ENCODE results near the gene DDX23. TPM values are rescaled to one million over a fixed set of nuclear protein-coding genes. Genes with fewer than 3 reads are reported as not detected.
"Not testable (repeated sequence)": the region's sequence is repeated elsewhere in the genome, so short reads cannot be mapped to it uniquely, and the experiment has no call there.

Gene DDX23
- total RNA-seq, 1 donor, result 64.3 TPM

GRCh38 chr12:48863291-48863690 lies 11.3 kb upstream of the DDX23 start:
- no peak for TF ChIP-seq CTCF (IDR thresholded peaks at IDR 0.05; ENCODE audit: insufficient read depth, low read depth, low read length)
- DNase-seq (ENCODE audit: low read depth), result no peak
- H3K4me3 ChIP-seq (ENCODE audit: low read depth, low read length), result no peak overlapping the region

- TF ChIP-seq CTCF (IDR thresholded peaks at IDR 0.05; ENCODE audit: insufficient read depth, low read depth, low read length), result no peak
- DNase-seq (ENCODE audit: low read depth), result no peak
- no peak overlapping the region for H3K4me3 ChIP-seq (ENCODE audit: low read depth, low read length)
Observed at GRCh38 chr12:48862760-48863159, 10.8 kb upstream of the DDX23 start.

GRCh38 chr12:48861111-48861510 lies 9.1 kb upstream of the DDX23 start:
- no peak for DNase-seq (ENCODE audit: low read depth)
- no peak for TF ChIP-seq CTCF (IDR thresholded peaks at IDR 0.05; ENCODE audit: insufficient read depth, low read depth, low read length)
- H3K4me3 ChIP-seq (ENCODE audit: low read depth, low read length), result no peak overlapping the region

GRCh38 chr12:48860236-48860635 lies 8.3 kb upstream of the DDX23 start:
- H3K4me3 ChIP-seq (ENCODE audit: low read depth, low read length); DNase-seq (ENCODE audit: low read depth): not testable (repeated sequence)

- no peak for DNase-seq (ENCODE audit: low read depth)
- no peak for TF ChIP-seq CTCF (IDR thresholded peaks at IDR 0.05; ENCODE audit: insufficient read depth, low read depth, low read length)
Observed at GRCh38 chr12:48859607-48860006, 7.6 kb upstream of the DDX23 start.

GRCh38 chr12:48858043-48858442 lies 6.1 kb upstream of the DDX23 start:
- DNase-seq (ENCODE audit: low read depth), result no peak
- TF ChIP-seq CTCF (IDR thresholded peaks at IDR 0.05; ENCODE audit: insufficient read depth, low read depth, low read length), result no peak
- no peak overlapping the region for H3K4me3 ChIP-seq (ENCODE audit: low read depth, low read length)

More at GRCh38 chr12:48859607-48860006, 7.6 kb upstream of the DDX23 start:
- H3K4me3 ChIP-seq (ENCODE audit: low read depth, low read length), result no peak overlapping the region

- no peak for DNase-seq (ENCODE audit: low read depth)
- TF ChIP-seq CTCF (IDR thresholded peaks at IDR 0.05; ENCODE audit: insufficient read depth, low read depth, low read length), result no peak
- H3K4me3 ChIP-seq (ENCODE audit: low read depth, low read length), result no peak overlapping the region
Observed at GRCh38 chr12:48857278-48857994, 5.5 kb upstream of the DDX23 start.

Data from fibroblast of villous mesenchyme (primary cell).